BLaER1 (cell line): ENCODE results near the gene SART1.

Source experiments
- H3K27ac ChIP-seq: shearing (Covaris generic); formaldehyde crosslinking; 2 replicates; pipeline ENCODE4 v1.8.1; 2022
- H3K27me3 ChIP-seq: shearing (Covaris generic); formaldehyde crosslinking; 2 replicates; pipeline ENCODE4 v1.8.1; 2022
- H3K36me3 ChIP-seq: shearing (Covaris generic); formaldehyde crosslinking; 2 replicates; pipeline ENCODE4 v1.8.1; 2022
- H3K4me1 ChIP-seq: shearing (Covaris generic); formaldehyde crosslinking; 2 replicates; pipeline ENCODE4 v1.8.1; 2022
- H3K4me2 ChIP-seq: shearing (Covaris generic); formaldehyde crosslinking; 2 replicates; pipeline ENCODE4 v1.8.1; 2022
- H3K4me3 ChIP-seq: shearing (Covaris generic); formaldehyde crosslinking; 2 replicates; pipeline ENCODE4 v1.8.1; 2022
- H3K9ac ChIP-seq: shearing (Covaris generic); formaldehyde crosslinking; 2 replicates; pipeline ENCODE4 v1.8.1; 2022
- H3K9me3 ChIP-seq: shearing (Covaris generic); formaldehyde crosslinking; 2 replicates; pipeline ENCODE4 v1.8.1; 2022
- H4K20me1 ChIP-seq: shearing (Covaris generic); formaldehyde crosslinking; 2 replicates; pipeline ENCODE4 v1.8.1; 2022
- Cebpa-rat ChIP-seq: shearing (Covaris generic); IDR thresholded peaks from 2 replicates; pipeline ENCODE4 v1.8.1; 2022

SART1 gene

DNA sequence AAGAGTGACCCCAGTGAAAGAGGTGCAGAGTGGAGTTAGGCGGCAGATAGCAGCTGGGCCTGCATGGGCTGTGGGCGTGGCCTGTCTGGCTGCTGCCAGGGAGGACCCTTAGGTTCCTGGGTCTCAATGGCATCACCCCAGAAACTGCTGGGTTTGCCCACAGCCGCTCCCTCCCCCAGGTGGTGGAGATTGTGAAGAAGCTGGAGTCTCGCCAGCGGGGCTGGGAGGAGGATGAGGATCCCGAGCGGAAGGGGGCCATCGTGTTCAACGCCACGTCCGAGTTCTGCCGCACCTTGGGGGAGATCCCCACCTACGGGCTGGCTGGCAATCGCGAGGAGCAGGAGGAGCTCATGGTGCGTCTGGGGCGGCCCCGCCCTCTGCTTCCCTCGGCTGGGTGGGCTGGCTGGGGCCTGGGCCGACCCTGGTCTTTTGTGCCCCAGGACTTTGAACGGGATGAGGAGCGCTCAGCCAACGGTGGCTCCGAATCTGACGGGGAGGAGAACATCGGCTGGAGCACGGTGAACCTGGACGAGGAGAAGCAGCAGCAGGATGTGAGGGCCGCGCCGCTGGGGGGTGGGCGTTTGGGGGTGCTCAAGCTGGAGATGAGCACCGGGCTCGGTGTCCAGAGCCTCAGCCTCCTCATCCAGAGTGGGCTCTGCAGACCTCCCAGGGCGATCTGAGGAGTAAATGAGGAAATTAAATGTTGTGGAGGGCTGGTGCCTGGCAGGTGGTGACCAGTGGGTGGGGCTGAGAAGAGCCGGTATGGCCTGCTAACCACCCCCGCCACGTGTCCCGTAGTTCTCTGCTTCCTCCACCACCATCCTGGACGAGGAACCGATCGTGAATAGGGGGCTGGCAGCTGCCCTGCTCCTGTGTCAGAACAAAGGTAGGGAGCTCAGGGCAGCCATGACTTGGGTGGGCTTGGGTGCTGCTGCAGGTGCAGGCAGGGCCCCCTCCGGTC lies 15.0 kb downstream of the SART1 start:
- H3K4me2 ChIP-seq, result no peak overlapping the region
- no peak overlapping the region for H3K9ac ChIP-seq
- TF ChIP-seq Cebpa-rat, result no peak
- no peak overlapping the region for H3K27ac ChIP-seq
- no peaks in the 10 kb centered on the region for H3K27me3 ChIP-seq
- peaks cover 89% of the 10 kb centered on the region for H3K36me3 ChIP-seq
- no peaks in the 10 kb centered on the region; the same call in 1 of the 2 replicates for H4K20me1 ChIP-seq
- no peaks in the 10 kb centered on the region for H3K9me3 ChIP-seq
- peaks cover 7% of the 10 kb centered on the region; the same call in 1 of the 2 replicates for H3K4me1 ChIP-seq
- H3K4me3 ChIP-seq, result no peak overlapping the region

- Histone ChIP-seq H3K36me3 (peaks cover 76% of the 10 kb centered on the region), H3K4me1 (peaks cover 7% of the 10 kb centered on the region; the same call in 1 of the 2 replicates), H3K27me3 (no peaks in the 10 kb centered on the region), H3K4me2 (no peak overlapping the region), H3K27ac (no peak overlapping the region), H3K9me3 (no peaks in the 10 kb centered on the region), H3K4me3 (no peak overlapping the region), H4K20me1 (no peaks in the 10 kb centered on the region), H3K9ac (no peak overlapping the region)
- no peak for TF ChIP-seq Cebpa-rat
Measured at GRCh38 chr11:65977621-65978390, 16.3 kb downstream of the SART1 start.

GRCh38 chr11:65978391-65979238 lies 17.1 kb downstream of the SART1 start:
- TF ChIP-seq Cebpa-rat, result no peak
- no peak overlapping the region for H3K9ac ChIP-seq

GRCh38 chr11:65979261-65979759 lies 17.8 kb downstream of the SART1 start:
- peaks cover 7% of the 10 kb centered on the region; the same call in 1 of the 2 replicates for H3K4me1 ChIP-seq
- no peaks in the 10 kb centered on the region for H4K20me1 ChIP-seq
- H3K9ac ChIP-seq, result no peak overlapping the region
- TF ChIP-seq Cebpa-rat, result no peak
- H3K36me3 ChIP-seq, result peaks cover 69% of the 10 kb centered on the region
- no peak overlapping the region for H3K4me2 ChIP-seq
- no peaks in the 10 kb centered on the region for H3K27me3 ChIP-seq
- H3K9me3 ChIP-seq, result no peaks in the 10 kb centered on the region
- no peak overlapping the region for H3K4me3 ChIP-seq
- H3K27ac ChIP-seq, result no peak overlapping the region

More at GRCh38 chr11:65978391-65979238, 17.1 kb downstream of the SART1 start:
- Histone ChIP-seq H3K4me2 (no peak overlapping the region), H3K27ac (no peak overlapping the region), H3K4me1 (peaks cover 7% of the 10 kb centered on the region; the same call in 1 of the 2 replicates), H3K36me3 (peaks cover 73% of the 10 kb centered on the region), H3K4me3 (no peak overlapping the region), H4K20me1 (no peaks in the 10 kb centered on the region), H3K9me3 (no peaks in the 10 kb centered on the region), H3K27me3 (no peaks in the 10 kb centered on the region)

DNA sequence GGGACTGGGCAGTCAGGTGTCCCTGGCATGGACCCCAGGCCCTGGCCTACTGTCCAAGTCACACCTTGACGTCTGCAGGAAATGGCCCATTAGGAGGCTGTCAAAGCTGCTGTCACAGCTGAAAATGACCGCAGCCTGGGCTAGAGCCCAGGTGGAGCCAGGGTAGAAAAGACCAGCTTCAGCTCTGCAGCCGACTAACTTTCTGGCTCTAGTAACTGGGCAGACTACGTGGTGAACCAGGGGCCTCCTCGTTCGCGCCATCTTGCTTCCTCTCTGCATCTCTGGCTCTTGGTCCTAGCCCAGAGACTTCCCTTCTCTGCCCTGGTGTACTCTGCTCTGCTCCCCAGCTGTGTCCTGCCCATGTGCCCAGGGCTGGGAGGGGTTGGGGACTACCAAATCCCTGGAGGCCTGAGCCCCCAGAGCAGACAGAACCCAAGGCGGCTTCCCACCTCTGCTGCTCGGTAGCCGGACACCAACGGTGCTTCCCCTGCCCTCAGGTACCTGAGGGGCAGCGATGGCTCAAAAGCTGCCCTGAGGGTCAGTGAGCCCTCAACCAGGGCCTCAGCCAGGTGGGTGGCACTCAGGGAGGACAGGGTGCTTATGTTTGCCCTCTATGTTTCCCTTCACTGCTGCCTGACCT lies 19.7 kb downstream of the SART1 start:
- Histone ChIP-seq H3K36me3 (peaks cover 49% of the 10 kb centered on the region), H3K4me1 (peaks cover 7% of the 10 kb centered on the region; the same call in 1 of the 2 replicates), H3K9ac (no peak overlapping the region), H3K9me3 (no peaks in the 10 kb centered on the region), H3K4me3 (no peak overlapping the region), H3K4me2 (no peak overlapping the region), H3K27ac (no peak overlapping the region), H4K20me1 (no peaks in the 10 kb centered on the region), H3K27me3 (no peaks in the 10 kb centered on the region)
- no peak for TF ChIP-seq Cebpa-rat

DNA sequence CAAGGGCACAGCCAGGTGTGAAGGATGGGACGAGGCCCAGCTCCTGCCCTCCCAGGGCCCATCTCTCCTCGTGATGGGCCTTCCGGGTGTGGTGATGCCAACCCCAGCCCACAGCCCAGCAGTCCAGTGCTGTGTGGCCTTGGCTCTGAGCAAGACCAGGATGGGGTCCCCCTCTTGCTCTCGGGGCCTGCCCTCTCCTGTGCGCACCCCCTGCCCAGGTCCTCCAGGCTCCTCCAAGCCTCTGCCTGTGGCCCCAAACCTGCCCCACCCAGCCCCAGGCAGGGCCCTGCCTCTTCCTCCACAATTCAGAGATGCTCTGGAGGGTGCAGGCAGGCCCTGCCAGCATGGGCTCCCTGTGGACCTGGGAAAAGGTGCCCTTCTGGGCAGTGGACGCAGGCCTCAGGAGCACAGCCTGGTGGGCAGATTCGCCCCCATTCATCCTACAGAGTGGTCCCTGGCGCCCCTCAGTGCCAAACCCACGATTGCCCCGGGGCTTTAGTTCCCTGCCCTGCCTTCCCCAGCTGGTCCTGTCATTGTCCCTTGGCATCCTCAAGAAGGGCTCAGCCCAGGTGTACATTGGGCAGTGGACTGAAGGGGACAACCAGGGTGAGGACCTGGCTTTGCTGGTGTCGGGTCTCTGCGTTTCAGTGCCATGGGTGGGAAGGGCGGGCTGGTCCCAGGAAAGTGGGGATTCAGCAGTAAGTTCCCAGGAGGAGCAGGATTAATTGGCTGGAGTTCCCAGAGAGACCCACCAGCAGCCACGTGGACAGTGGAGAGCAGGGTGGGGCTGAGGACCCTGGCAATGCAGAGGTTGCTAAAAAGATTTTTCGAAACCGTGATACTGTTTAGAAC lies 20.7 kb downstream of the SART1 start:
- Histone ChIP-seq H4K20me1 (no peaks in the 10 kb centered on the region), H3K36me3 (peaks cover 40% of the 10 kb centered on the region), H3K9me3 (no peaks in the 10 kb centered on the region), H3K27me3 (no peaks in the 10 kb centered on the region), H3K4me2 (no peak overlapping the region), H3K4me3 (no peak overlapping the region), H3K27ac (no peak overlapping the region), H3K4me1 (peaks cover 7% of the 10 kb centered on the region; the same call in 1 of the 2 replicates), H3K9ac (no peak overlapping the region)
- TF ChIP-seq Cebpa-rat, result no peak

- H3K4me1 ChIP-seq, result peaks cover 7% of the 10 kb centered on the region
- H3K9ac ChIP-seq, result 0 out of 2 replicates have a peak overlapping the region, but pooled peaks have one; percentile 29
- H3K4me3 ChIP-seq, result no peak overlapping the region
- H3K9me3 ChIP-seq, result no peaks in the 10 kb centered on the region
- H3K36me3 ChIP-seq, result peaks cover 32% of the 10 kb centered on the region
- no peak overlapping the region for H3K4me2 ChIP-seq
- no peaks in the 10 kb centered on the region for H3K27me3 ChIP-seq
- TF ChIP-seq Cebpa-rat, result no peak
- no peaks in the 10 kb centered on the region for H4K20me1 ChIP-seq
- H3K27ac ChIP-seq, result no peak overlapping the region
Measured at GRCh38 chr11:65982824-65983588, 21.5 kb downstream of the SART1 start.

- Histone ChIP-seq H3K9me3 (no peaks in the 10 kb centered on the region), H3K27ac (no peak overlapping the region), H3K36me3 (peaks cover 26% of the 10 kb centered on the region), H4K20me1 (no peaks in the 10 kb centered on the region), H3K9ac (no peak overlapping the region), H3K4me1 (peaks cover 13% of the 10 kb centered on the region), H3K27me3 (no peaks in the 10 kb centered on the region), H3K4me3 (no peak overlapping the region), H3K4me2 (no peak overlapping the region)
- no peak for TF ChIP-seq Cebpa-rat
Measured at GRCh38 chr11:65983589-65983987, 22.1 kb downstream of the SART1 start.
